Measurements from ENCODE around the gene DCTD.

DCTD gene

DNA sequence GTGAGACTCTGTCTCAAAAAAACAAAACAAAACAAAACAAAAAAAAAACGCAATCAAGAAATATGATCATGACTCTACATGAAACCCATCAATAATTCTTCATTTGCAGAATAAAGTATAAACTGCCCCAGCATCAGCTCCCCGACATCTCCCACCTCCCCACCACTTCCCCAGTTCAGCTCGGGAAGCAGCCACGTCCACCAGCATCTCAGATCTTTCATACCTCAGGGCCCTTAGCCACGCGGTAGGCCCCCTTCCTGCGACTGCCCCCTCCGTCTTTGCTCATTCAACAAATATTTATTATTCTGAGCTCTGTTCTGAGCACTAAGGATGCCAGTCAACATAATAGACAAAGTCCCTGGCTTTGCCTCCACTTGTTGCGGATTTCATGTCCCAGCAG is 45.6 kb downstream of the DCTD start:
- no peak for DNase-seq (ENCODE audit: low read depth in 2 of 2)

DNA sequence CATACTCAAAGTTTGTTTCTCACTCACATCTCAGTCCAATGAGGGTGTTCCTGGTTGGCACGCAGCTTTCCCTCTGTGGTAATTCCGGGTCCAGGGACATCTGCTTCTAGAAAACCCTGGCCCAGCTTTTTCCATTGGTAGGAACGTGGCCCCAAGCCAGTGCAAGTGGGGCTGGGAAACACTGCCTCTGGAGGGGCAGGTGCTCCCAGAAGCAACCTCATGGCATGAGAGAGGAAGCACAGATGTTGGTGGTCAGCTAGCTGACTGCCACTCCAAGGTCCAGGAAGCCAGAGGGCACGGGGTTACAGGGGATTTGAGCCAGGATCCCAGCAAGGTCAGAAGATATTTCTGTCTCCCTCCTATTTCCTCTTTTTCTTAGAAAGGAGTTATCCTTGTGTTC is 47.5 kb downstream of the DCTD start:
- no peak for DNase-seq (ENCODE audit: low read depth in 2 of 2)

DNA sequence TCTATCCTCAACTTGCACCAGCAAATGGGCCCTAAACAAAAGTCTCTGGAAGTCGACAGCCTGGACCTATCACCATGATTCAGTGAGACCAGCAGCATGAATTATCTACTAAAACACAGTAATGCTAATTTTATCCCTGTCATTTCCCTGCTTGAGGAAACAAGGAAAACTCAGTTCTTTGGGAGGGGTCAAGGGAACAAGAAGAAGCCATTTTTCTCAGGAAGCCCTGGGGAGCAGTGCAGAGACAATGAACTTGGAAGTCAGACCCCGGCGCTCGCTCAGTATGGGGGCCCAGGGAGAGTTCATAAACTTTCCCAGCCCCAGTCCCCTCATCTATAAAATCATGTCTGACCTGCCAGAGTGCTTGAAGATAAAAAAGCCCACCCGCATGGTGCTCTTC is 50.4 kb downstream of the DCTD start:
- DNase-seq (ENCODE audit: low read depth in 2 of 2), result no peak

DNA sequence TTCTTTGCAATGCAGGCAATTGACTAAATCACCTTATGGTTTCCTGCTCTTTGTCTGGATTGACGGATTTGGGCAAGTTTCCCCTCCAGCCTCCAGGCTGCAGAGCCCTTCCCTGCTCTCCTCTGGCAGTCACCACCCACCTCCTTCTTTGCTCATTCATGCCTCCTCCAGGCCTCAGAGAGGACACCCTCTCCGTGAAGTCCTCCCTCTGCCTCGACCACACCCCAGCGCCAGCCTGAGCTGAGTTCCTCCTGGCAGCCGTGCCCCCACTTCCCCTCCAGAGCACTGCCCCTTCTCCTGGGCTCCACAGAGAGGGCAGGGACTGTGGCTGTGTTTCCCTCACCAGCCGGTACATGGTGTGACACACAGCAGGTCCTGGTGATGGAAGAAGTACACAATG is 53.7 kb downstream of the DCTD start:
- DNase-seq (ENCODE audit: low read depth in 2 of 2), result no peak

DNA sequence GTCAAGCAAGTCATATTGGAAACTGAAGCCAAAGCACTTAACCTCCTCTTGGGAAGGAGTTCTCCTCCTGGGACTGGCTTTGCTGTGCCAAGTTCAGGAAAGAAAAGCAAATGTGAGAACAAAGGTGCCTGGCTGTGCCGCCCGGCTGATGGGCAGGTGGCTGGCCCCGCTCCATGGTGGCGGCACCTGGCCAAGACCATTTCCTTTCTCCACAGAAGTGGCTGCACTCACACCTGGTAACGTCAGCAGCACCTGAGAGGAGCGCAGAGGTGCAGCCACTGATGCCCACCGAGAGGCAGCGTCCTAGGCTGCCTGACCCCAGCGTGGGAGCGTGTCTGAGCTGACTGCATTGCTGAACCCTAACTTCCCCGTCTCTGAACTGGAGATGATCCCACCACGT is 54.3 kb downstream of the DCTD start:
- no peak for DNase-seq (ENCODE audit: low read depth in 2 of 2)

DNA sequence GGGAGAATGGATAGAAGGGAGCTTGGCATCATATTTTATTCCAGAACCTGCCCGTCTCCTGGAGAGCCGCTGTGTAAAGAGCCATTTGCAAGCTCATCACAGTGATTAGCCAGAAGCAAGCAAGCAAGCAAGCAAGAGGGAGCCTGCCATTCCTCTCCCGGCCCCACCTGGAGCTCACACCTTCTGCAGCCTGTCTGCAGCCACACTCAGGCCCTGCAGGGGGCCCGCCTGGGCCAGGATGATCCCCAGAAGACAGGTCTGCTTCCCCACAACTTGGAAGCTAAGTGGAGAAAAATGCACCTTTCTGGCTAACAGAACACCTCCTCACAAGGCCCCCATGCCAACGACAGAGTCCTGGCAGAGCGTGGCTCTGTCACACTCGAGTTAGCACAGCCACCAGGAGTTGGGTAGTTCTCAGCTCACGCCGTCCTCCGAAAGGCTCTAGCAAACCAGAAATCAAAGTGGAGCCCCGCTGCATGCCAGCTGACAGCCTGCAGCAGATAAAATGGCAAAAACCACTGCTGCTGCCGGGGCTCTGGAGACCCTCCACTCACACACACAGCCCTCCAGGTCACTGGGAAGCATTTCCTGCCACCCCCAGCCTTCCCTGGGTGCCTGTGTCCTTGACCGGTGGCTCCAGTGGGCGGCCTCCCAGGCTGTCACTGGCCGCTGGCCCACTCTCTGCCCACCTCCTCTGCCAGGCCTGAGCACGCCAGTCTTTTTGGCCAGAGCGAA is 54.9 kb downstream of the DCTD start:
- DNase-seq (ENCODE audit: low read depth in 2 of 2), result no peak

DNA sequence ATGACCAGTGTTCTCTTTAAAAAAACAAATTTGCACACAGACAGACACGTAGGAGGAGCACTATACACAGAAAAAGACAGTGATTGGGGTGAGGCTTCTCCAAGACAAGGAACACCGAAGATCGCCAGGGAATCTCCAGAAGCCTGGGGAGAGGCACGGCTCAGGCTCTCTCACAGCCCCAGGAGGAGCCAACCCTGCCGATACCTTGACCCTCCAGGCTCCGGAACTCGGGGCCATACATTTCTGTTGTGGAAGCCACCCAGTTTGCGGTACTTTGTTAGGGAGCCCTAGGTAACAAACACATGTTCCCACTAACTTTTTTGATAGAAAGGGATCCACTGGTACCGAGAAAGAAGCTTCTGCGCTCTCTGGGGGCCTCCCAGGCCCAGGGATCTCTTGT is 55.8 kb downstream of the DCTD start:
- no peak for DNase-seq (ENCODE audit: low read depth in 2 of 2)

DNA sequence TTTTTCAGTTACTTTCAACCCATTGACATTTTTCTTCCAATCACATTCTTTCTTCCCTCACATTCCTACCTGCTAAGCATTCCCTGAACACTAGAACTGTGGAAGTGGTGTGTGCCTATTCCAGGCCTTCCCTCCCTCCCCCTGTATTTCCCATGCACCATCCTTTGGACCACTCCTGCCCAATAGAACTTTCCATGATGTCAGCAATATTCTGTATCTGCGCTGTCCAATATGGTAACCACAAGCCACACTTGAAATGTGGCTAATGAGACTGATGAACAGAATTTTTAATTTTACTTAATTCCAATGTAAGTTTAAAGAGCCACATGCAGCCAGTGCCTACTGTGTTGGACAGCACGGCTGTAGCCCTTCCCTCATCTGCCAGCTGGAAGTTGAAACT is 57.5 kb downstream of the DCTD start:
- no peak for DNase-seq (ENCODE audit: low read depth in 2 of 2)

DNA sequence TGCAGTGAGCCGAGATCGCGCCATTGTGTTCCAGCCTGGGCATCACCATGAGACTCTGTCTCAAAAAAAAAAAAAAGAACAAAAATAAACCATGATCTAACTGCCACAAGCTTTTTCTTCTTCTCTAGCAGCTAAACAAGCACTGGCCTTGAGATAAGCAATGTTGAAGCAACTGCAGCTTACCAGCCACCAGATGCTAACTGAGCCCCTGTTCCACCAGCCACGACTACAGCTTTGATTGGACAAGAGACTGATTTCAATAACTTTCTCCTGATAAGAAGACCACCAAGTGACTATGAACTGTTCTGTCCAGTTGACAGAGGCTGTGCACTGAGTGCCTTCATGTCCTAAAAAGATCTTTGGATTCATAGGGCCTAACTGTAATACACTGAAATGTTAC is 58.5 kb downstream of the DCTD start:
- no peak for DNase-seq (ENCODE audit: low read depth in 2 of 2)

DNA sequence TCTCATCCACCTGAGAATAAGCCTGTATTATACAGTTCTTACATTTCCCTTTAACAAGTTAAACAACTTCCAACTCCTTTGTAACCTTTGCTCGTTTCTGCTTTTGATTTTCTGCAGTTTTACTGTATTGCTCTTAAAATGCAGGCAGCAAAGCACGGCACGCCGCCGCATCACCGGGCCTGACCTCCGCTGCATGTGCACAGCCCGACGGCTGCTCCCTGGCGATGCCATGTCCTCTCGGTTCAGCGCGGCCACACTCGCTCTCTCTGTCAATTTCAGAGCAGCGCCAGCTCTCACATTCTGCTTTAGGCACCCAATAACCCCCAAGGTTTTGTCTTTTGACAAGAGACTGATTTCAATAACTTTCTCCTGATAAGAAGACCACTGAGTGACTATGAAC is 60.3 kb downstream of the DCTD start:
- no peak for DNase-seq (ENCODE audit: low read depth in 2 of 2)

DNA sequence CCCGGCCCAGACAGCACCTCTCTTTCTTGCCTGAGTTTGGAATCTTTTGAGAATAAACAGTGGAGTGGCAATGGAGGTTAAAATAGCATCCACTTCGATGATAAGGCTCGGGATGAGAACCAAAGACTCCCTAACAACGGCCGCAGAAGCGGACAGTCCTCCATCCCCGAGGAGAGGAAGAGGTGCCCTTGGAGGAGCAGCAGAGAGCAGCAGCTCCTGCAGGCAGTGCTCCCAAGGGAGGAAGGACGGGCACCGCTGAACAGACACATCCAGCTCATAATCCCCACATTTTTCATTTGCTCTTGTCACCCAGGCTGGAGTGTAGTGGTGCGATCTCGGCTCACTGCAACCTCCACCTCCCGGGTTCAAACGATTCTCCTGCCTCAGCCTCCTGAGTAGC is 61.3 kb downstream of the DCTD start:
- no peak for DNase-seq (ENCODE audit: low read depth in 2 of 2)

DNA sequence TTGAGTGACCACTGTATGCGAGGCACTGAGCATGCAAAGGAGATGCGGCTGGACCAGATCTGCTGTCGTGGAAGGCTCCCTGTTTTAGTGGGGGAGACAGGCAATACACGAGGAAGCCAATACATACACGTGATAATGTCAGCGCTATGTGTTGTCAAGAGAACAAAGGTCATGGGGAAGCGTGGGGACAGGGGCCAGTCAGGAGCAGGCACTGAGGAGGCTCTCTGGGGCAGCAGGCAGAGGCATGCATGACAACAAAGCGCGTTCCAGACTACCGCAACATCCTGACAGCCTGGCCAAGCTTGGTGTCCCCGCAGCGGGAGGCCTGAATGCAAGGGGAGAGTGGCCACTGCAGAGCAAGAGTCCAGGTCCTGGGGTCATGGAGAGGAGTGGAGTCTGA is 61.9 kb downstream of the DCTD start:
- no peak for DNase-seq (ENCODE audit: low read depth in 2 of 2)

DNA sequence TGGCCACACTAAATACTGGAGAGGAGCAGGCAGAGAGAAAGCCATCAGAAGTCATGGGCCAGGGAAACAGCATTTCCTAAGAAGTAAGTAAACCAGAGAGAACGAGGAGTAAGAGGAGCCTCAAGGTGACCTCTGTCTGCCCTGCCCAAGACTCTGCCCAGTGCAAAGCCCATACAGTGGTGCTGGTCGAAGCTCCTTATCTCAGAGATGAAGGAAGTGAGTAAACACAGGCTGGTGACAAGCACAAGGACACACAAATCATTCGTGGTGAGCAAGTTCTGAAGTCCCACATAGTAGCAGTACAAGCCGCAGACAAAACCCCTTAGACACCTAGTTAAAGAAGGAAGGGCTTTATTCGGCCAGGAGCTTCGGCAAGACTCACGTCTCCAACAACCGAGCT is 62.7 kb downstream of the DCTD start:
- no peak for DNase-seq (ENCODE audit: low read depth in 2 of 2)

DNA sequence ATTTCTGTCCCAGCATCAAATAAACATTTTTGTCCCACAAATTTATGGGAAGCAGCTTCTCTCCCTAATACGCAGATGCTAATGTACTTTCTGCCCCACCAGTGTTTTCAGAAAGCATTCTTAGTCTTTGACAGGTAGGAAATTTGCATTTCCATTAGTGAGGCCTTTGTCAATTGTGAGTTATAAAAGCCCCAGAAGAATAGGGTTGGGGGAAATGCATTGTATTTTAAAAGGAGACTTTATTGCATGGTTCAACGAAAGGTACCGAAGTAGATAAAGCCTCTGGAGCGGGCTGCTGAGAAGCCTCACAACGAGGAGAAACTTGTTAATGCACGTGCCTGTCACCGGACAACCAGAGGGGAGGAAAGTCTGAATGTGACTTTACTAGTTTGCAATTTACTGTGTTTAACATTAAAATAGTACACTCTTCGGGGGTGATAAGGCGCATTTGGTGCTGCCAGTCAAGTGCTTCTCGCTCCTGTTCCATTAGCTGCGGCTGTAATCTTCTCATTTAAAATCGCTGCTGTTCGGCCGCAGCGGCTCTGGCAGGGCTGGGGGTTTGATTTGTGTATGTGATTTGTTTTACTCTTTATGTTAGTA is 63.4 kb downstream of the DCTD start:
- no peak for DNase-seq (ENCODE audit: low read depth in 2 of 2)

DNA sequence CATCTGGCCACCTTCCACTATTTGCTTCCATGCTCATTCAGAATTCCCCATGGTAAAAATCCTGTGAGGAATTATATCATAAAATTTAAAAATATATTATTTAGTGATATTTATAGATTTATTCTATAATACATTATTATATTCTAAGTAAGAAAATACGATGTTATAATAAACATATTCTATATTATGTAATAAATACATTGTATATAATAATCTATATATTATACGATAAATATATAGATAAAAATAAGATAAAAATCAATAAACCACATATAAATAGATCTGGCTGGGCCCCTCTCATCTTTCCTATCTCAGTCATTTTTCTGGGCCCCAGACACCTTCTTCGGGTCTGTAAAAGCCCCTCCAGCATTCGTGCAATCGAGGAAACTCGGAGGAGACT is 68.5 kb downstream of the DCTD start:
- DNase-seq (ENCODE audit: low read depth in 2 of 2), result no peak

DNA sequence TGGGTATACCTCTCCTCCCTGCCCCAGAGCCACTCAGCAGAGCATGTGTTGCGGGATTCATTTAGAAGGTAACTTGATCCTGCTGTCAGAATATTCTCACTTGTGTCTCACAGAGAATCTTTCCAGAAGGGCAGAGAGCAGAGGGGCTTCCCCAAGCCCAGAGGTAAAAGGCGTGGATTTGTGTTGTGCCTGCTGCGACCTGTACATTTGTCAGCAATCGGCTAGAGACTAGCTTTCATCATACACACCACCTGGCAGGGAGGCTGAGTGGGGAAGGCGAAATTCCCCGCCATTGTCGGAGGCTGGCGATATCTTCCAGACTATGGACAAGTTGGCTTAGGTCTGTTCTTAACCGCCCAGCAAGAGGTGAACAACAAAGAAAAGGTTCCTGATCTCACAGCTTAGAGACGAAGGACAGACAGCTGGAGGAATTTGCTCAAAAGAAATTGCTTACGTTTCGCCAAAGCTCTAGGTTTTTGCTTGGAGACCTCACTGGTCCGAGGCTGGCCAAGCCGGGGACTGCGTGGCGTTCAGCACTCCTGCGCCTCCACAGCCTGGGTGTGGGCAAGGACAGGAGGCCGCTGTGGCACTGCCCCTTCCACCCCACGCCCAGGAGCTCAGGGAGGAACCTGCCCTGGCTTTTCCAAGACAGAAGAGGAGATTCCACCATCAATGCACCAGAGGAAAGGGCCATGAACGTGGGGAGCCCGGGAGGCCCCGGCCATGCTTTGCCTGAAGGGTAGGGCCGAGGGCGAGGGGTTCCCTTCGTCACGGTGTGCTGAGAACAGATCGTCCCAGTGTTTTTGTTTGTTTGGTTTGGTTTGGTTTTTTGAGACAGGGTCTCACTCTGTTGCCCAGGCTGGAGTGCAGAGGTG is 69.4 kb downstream of the DCTD start:
- DNase-seq (ENCODE audit: low read depth in 2 of 2), result no peak

DNA sequence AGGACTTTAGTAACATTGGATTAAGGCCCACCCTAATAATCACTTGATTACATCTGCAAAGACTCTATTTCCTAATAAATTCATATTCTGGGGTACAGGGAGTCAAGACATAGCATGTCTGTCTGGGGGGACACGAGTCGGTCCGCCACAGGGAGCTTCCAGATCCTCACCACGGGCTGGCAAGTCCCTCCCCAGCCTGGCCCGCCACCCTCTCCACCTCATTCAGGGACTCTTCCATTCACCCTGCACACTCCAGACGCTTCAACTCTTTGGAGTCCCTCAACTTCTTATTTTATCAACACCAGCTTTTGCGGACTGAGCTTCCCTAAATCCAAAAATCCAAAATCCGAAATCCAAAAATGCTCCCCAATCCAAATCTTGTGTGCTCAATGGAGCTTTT is 71.2 kb downstream of the DCTD start:
- DNase-seq (ENCODE audit: low read depth in 2 of 2), result no peak

DNA sequence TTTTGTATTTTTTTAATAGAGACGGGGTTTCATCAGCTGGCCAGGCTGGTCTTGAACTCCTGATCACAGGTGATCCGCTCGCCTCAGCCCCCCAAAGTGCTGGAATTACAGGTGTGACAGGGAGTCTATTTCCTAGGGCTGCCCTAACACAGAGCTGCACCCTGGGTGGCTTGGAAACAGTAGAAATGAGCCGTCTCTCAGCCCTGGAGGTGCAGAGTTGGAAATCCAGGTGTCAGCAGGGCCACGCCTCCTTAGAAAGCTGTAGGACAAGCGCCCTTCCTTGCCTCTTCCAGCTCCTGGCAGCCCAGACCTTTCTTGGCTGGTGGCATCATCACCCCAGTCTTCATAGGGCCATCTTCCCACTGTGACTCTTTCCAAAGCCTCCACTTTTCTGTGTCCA is 71.6 kb downstream of the DCTD start:
- DNase-seq (ENCODE audit: low read depth in 2 of 2), result no peak

DNA sequence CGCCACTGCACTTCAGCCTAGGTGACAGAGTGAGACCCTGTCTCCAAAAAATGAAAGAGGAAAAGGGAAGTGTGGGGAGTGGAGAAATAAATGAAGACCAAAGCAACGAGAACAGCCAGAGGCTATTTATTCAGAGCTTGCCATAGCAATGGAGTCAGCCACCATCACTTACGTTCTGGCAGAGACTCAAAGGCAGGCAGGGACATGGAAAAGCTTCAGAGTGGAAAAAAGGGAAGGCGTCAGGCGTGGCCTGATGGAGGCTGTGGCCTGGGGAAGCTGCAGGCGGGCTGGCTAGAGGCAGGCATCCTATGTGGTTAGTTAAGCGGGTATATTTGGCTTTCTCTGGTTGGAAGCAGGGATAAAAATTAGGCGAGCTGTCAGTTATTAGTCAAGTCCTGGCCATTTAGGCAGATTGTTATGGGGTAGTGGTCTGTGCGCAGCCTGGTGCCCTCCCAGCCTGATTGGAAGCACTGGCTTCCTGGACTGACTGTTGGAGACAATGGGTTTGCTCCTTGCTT is 73.3 kb downstream of the DCTD start:
- DNase-seq (ENCODE audit: low read depth in 2 of 2), result no peak

DNA sequence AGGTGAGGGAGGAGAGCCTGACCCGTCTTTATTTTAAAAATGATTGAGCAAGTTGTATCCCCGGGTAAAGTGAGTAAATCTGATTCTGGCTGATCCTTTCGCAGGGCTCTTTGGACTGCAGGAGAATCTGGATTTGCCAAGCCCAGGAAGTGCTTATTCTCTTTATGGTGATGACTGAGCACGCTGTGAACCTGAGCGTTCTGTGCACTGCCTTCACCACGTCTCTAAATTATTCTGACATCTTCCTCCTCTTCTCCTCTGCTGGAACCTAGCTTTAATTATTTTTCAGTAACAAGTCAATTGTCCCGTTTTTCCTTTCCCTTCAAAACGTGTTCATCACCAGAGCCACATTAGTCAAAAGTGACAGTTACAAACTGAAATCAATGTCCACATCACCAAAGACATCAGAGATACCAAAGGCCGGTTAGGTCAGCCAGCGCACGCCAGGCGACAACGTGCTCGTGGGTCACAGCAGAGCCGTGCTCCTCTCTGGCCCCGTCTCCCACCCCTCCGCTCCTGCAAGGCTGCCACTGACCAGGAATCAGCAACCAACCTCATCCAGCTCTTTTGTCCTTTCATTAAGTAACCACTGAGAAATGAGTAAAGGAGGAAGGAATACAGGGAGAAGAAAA is 74.3 kb downstream of the DCTD start:
- DNase-seq (ENCODE audit: low read depth in 2 of 2), result no peak

DNA sequence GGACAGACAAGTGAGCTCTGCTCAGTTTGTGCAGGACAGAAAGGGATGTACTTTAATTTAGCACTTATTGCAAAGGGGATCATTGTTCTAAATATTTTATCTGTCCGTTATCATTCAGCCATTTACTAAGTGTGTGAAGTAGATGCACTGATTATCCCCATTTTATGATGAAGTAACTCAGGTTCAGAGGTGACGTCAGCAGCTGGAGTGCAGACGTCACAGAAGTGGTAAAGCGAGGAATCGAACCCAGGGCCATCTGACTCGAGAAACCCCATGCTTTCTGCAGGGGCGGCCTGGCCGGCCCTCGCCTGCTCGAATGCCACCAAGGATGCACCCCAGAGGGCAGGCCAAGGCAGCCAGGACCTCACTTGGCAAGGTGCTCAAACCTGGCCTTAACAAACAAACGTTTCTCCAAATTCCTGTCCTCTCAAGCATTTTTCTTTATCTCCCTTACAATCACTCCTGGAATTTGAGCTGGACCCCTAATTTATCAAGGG is 75.0 kb downstream of the DCTD start:
- no peak for DNase-seq (ENCODE audit: low read depth in 2 of 2)

DNA sequence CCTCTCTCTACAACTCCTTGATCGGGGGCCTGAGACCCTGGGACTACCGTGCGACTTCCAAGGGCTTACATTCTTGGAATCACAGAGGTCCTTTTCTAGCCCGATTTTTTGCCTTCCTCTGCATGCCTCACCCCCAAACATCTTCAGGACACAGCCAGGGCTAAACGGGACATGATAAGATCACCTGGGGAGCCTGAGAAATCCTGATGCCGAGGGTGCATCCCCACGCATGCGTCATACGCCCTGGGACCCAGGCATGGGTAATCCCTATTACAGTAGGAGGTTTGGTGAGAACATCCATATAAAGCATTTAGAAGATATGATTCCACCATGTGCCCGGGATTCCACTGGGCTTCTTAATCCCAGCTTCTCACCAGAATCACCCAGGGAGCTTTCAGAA is 77.1 kb downstream of the DCTD start:
- no peak for DNase-seq (ENCODE audit: low read depth in 2 of 2)
